ENCODE measurements around the gene SDK2. TPM values are rescaled to one million over a fixed set of nuclear protein-coding genes. Genes with fewer than 3 reads are reported as not detected.
"Not testable (repeated sequence)": the region's sequence is repeated elsewhere in the genome, so short reads cannot be mapped to it uniquely, and the experiment has no call there.

The SDK2 gene
- total RNA-seq, 2 donors from 2014 or later: 1.4 TPM

DNA sequence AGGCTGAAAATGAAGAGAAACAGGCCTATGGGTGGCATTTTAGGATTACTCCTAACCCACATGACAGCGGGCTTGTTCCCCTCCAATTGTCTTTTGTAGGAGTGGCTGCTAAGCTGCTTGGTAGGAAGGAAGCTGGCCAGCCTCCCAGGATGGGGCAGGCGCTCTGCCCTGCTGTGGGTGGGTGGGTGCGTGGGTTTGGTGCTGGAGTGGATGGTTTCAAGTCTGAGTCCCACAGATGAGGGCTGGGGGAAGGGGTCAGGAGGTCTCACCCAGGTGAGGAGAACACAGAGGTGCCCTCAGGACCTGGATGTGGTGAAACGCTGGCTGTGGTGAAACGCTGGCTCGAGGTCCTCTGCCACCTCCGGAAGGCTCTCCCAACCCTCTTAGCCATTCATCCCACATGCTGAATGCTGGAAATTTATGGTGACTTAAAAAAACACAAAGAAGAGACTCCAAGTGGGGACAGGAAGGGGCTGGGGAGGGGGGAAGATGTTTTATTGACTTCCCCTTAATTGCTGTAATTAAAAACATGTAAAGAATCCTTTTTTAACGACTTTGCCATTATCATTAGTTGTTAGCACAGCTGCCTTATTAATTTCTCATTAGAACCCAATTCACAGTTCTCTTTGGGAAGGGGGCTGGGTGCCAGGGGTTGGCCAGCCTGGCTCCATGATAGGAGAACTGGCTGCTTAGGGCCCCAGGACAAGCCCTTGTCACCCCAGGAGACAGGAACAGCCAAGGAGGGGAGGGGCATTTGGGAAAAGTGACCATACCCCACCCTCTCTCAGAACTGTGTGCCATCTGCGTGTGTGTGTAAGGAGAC lies 178.9 kb downstream of the SDK2 start:
- H3K27ac Mint-ChIP-seq: no peak overlapping the region
- peaks cover 17% of the 10 kb centered on the region for H3K27me3 Mint-ChIP-seq
- no peaks in the 10 kb centered on the region for H3K9me3 ChIP-seq (ENCODE audit: control insufficient read depth, low read length, poor library complexity, severe bottlenecking)
- H3K4me1 Mint-ChIP-seq: peaks cover 3% of the 10 kb centered on the region
- DNase-seq (no peak), ATAC-seq (no peak)
- H3K4me3 Mint-ChIP-seq: no peak overlapping the region
- no peaks in the 10 kb centered on the region for H3K36me3 Mint-ChIP-seq (ENCODE audit: low read depth)

- no peak for ATAC-seq
- Mint-ChIP-seq H3K4me3 (no peak overlapping the region), H3K27me3 (peaks cover 17% of the 10 kb centered on the region), H3K27ac (no peak overlapping the region), H3K4me1 (no peaks in the 10 kb centered on the region), H3K36me3 (ENCODE audit: low read depth) (no peaks in the 10 kb centered on the region)
- no peak for DNase-seq
- H3K9me3 ChIP-seq (ENCODE audit: control insufficient read depth, low read length, poor library complexity, severe bottlenecking): no peaks in the 10 kb centered on the region
These were observed 179.8 kb downstream of the SDK2 start for GRCh38 chr17:73464447-73464846.

DNA sequence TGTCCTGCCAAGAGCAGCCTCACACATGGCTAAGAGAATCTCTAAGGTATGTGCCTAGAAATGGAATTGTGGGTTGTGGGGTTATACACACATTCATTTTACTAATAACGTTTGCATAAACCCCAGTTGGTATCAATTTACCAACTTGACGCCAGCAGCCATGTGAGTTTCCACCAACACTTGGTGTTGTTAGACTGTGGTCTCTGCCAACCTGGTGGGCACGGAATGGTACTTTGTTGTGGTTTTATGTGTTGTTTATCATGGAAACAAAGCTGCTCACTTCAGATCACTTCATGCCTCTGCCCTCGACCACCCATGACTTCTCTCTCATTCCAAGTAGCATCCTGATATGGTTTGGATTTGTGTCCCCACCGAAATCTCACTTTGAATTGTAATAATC lies 180.4 kb downstream of the SDK2 start:
- Mint-ChIP-seq H3K27ac (no peak overlapping the region), H3K27me3 (peaks cover 12% of the 10 kb centered on the region), H3K4me3 (no peak overlapping the region), H3K4me1 (no peaks in the 10 kb centered on the region), H3K36me3 (ENCODE audit: low read depth) (no peaks in the 10 kb centered on the region)
- no peaks in the 10 kb centered on the region for H3K9me3 ChIP-seq (ENCODE audit: control insufficient read depth, low read length, poor library complexity, severe bottlenecking)
- ATAC-seq (no peak), DNase-seq (no peak)

DNA sequence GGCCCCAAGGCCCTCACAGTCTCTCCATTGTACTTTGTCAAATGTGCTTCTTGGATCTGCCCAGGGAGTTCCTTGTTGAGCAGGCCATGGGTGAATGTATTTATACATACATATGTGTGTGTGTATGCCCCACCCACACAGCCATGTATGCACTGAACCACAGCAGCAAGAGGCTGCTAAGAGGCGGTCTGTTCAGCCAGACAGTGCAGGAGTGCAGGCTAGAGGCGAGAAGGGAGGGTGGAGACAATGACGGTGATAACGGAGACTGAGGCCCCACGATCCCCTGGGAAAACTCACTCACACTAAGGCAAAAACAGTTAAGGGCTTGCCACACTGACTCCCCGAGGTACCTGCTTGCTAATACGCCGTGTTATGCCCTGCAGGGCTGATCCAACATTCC lies 181.4 kb downstream of the SDK2 start:
- ATAC-seq (no peak), DNase-seq (no peak)
- no peaks in the 10 kb centered on the region for H3K9me3 ChIP-seq (ENCODE audit: control insufficient read depth, low read length, poor library complexity, severe bottlenecking)
- H3K4me3 Mint-ChIP-seq: no peak overlapping the region
- peaks cover 7% of the 10 kb centered on the region for H3K27me3 Mint-ChIP-seq
- no peaks in the 10 kb centered on the region for H3K36me3 Mint-ChIP-seq (ENCODE audit: low read depth)
- no peaks in the 10 kb centered on the region for H3K4me1 Mint-ChIP-seq
- H3K27ac Mint-ChIP-seq: no peak overlapping the region

GRCh38 chr17:73459980-73460379 lies 184.3 kb downstream of the SDK2 start:
- Mint-ChIP-seq H3K27ac (no peak overlapping the region), H3K36me3 (ENCODE audit: low read depth) (no peaks in the 10 kb centered on the region), H3K4me3 (no peak overlapping the region), H3K4me1 (no peaks in the 10 kb centered on the region), H3K27me3 (no peaks in the 10 kb centered on the region)
- no peak for ATAC-seq
- DNase-seq: no peak
- H3K9me3 ChIP-seq (ENCODE audit: control insufficient read depth, low read length, poor library complexity, severe bottlenecking): no peaks in the 10 kb centered on the region

GRCh38 chr17:73455767-73456166 lies 188.5 kb downstream of the SDK2 start:
- Mint-ChIP-seq H3K36me3 (ENCODE audit: low read depth) (no peaks in the 10 kb centered on the region), H3K27ac (no peak overlapping the region), H3K4me1 (no peaks in the 10 kb centered on the region), H3K4me3 (no peak overlapping the region), H3K27me3 (no peaks in the 10 kb centered on the region)
- no peaks in the 10 kb centered on the region for H3K9me3 ChIP-seq (ENCODE audit: control insufficient read depth, low read length, poor library complexity, severe bottlenecking)
- DNase-seq (no peak), ATAC-seq (no peak)

- Mint-ChIP-seq H3K27ac (no peak overlapping the region), H3K36me3 (ENCODE audit: low read depth) (no peaks in the 10 kb centered on the region), H3K27me3 (no peaks in the 10 kb centered on the region), H3K4me1 (no peaks in the 10 kb centered on the region), H3K4me3 (no peak overlapping the region)
- DNase-seq (no peak), ATAC-seq (no peak)
- no peaks in the 10 kb centered on the region for H3K9me3 ChIP-seq (ENCODE audit: control insufficient read depth, low read length, poor library complexity, severe bottlenecking)
These were observed 189.1 kb downstream of the SDK2 start for GRCh38 chr17:73455050-73455687.

DNA sequence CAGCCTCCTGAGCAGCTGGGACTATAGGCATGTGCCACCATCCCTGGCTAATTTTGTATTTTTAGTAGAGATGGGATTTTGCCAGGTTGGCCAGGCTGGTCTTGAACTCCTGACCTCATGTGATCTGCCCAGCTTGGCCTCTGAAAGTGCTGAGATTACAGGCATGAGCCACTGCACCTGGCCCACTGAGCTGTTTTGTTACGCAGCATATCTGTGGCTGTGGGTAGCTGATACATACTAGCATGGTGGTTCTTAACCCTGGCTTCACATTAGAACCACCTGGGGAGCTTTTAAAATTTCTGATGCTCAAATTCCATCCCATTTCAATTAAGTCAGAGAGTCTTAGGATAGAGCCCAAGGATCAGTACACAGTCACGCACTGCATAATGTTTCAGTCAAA lies 190.8 kb downstream of the SDK2 start:
- not testable (repeated sequence) for H3K27ac Mint-ChIP-seq; DNase-seq; ATAC-seq; H3K4me1 Mint-ChIP-seq; H3K4me3 Mint-ChIP-seq; H3K36me3 Mint-ChIP-seq (ENCODE audit: low read depth); H3K9me3 ChIP-seq (ENCODE audit: control insufficient read depth, low read length, poor library complexity, severe bottlenecking); H3K27me3 Mint-ChIP-seq

DNA sequence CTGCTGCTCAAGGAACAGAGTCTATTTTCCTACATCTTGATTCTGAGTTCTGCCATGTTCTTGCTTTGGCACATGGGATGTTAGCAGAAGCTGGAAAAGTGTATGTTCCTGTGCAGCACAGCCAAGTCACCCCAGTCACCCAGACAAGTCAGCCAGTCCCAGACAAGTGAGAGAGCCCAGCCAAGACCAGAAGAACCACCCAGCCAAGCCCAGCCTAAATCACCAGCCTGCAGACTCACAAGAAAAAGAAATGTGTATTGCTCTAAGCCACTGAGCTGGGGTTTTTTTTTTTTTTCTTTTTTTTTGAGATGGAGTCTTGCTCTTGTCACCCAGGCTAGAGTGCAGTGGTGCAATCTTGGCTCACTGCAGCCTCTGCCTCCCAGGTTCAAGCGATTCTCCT lies 191.2 kb downstream of the SDK2 start:
- no peaks in the 10 kb centered on the region for H3K9me3 ChIP-seq (ENCODE audit: control insufficient read depth, low read length, poor library complexity, severe bottlenecking)
- DNase-seq: no peak
- Mint-ChIP-seq H3K27ac (no peak overlapping the region), H3K4me1 (no peaks in the 10 kb centered on the region), H3K27me3 (no peaks in the 10 kb centered on the region), H3K36me3 (ENCODE audit: low read depth) (no peaks in the 10 kb centered on the region), H3K4me3 (no peak overlapping the region)
- ATAC-seq: no peak

- no peak overlapping the region for H3K4me3 Mint-ChIP-seq
- no peaks in the 10 kb centered on the region for H3K36me3 Mint-ChIP-seq (ENCODE audit: low read depth)
- no peaks in the 10 kb centered on the region for H3K4me1 Mint-ChIP-seq
- H3K27me3 Mint-ChIP-seq: no peaks in the 10 kb centered on the region
- DNase-seq (no peak), ATAC-seq (no peak)
- no peak overlapping the region for H3K27ac Mint-ChIP-seq
- H3K9me3 ChIP-seq (ENCODE audit: control insufficient read depth, low read length, poor library complexity, severe bottlenecking): no peaks in the 10 kb centered on the region
These were observed 192.2 kb downstream of the SDK2 start for GRCh38 chr17:73452009-73452408.

GRCh38 chr17:73447319-73447718 lies 196.9 kb downstream of the SDK2 start:
- H3K4me3 Mint-ChIP-seq: no peak overlapping the region
- ATAC-seq (no peak), DNase-seq (no peak)
- H3K36me3 Mint-ChIP-seq (ENCODE audit: low read depth): peaks cover 3% of the 10 kb centered on the region
- H3K27me3 Mint-ChIP-seq: no peaks in the 10 kb centered on the region
- no peak overlapping the region for H3K27ac Mint-ChIP-seq
- H3K4me1 Mint-ChIP-seq: no peaks in the 10 kb centered on the region
- H3K9me3 ChIP-seq (ENCODE audit: control insufficient read depth, low read length, poor library complexity, severe bottlenecking): no peaks in the 10 kb centered on the region

DNA sequence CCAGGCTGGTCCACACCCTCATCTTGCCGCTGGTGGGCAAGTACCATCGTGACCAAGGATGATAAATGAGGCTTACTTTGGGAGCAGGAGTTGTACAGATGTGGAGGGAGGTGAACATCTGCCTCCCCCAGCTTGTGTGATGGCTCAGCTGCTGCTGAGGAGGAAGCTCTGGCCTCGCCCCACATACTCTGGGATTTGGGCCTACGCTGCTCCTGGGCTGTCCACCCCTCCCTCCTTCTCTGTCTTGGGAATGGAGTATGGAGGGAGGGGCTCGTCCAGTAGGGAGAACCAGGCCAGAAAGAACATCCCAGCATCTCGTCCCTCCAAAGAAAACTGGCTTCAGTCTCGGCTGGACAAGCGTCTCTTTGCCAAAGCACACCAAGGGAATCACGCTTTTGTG lies 197.6 kb downstream of the SDK2 start:
- ATAC-seq (no peak), DNase-seq (no peak)
- H3K4me1 Mint-ChIP-seq: no peaks in the 10 kb centered on the region
- peaks cover 3% of the 10 kb centered on the region for H3K36me3 Mint-ChIP-seq (ENCODE audit: low read depth)
- H3K4me3 Mint-ChIP-seq: no peak overlapping the region
- H3K27me3 Mint-ChIP-seq: no peaks in the 10 kb centered on the region
- no peak overlapping the region for H3K27ac Mint-ChIP-seq
- H3K9me3 ChIP-seq (ENCODE audit: control insufficient read depth, low read length, poor library complexity, severe bottlenecking): no peaks in the 10 kb centered on the region

GRCh38 chr17:73445466-73445865 lies 198.8 kb downstream of the SDK2 start:
- DNase-seq (no peak), ATAC-seq (no peak)
- no peak overlapping the region for H3K4me3 Mint-ChIP-seq
- peaks cover 2% of the 10 kb centered on the region for H3K4me1 Mint-ChIP-seq
- H3K27me3 Mint-ChIP-seq: no peaks in the 10 kb centered on the region
- peak overlapping the region; percentile 9 for H3K27ac Mint-ChIP-seq
- no peaks in the 10 kb centered on the region for H3K9me3 ChIP-seq (ENCODE audit: control insufficient read depth, low read length, poor library complexity, severe bottlenecking)
- H3K36me3 Mint-ChIP-seq (ENCODE audit: low read depth): peaks cover 3% of the 10 kb centered on the region

GRCh38 chr17:73444021-73444420 lies 200.2 kb downstream of the SDK2 start:
- Mint-ChIP-seq H3K36me3 (ENCODE audit: low read depth) (peaks cover 3% of the 10 kb centered on the region), H3K27ac (no peak overlapping the region), H3K27me3 (no peaks in the 10 kb centered on the region), H3K4me3 (no peak overlapping the region), H3K4me1 (peaks cover 2% of the 10 kb centered on the region)
- DNase-seq (no peak), ATAC-seq (no peak)
- no peaks in the 10 kb centered on the region for H3K9me3 ChIP-seq (ENCODE audit: control insufficient read depth, low read length, poor library complexity, severe bottlenecking)
